Uterus (tissue), 4 donors: ENCODE data around the gene SLC22A23. TPM values are rescaled to one million over a fixed set of nuclear protein-coding genes. Genes with fewer than 3 reads are reported as not detected.
A peak's percentile ranks its signal among the peaks of the same experiment; 100 is the strongest.

Experiments used
- DNase-seq, 2 donors: peaks; one replicate each; pipeline ENCODE4 v3.0.0-alpha.2; 2019 to 2020
- H3K27ac ChIP-seq, 2 donors: fragments of 200-600 bp; sonication (generic); 1 replicate in 1 of 2; 2 replicates in 1 of 2; pipeline ENCODE4 v1.5.1; 2016 to 2018
- H3K27me3 ChIP-seq, 2 donors: fragments of 200-600 bp; sonication (generic); one replicate each; pipeline ENCODE4 v1.5.1; 2018 to 2019; ENCODE audit warnings: control low read depth in 1 of 2
- H3K36me3 ChIP-seq, 2 donors: fragments of 200-600 bp; sonication (generic); one replicate each; pipeline ENCODE4 v1.5.1; 2019; ENCODE audit warnings: control low read depth in 1 of 2
- H3K4me1 ChIP-seq, 2 donors: fragments of 200-600 bp; sonication (generic); one replicate each; pipeline ENCODE4 v1.5.1; 2018 to 2019; ENCODE audit warnings: control low read depth in 1 of 2
- H3K4me3 ChIP-seq, 2 donors: fragments of 200-600 bp; sonication (generic); 1 replicate in 1 of 2; 2 replicates in 1 of 2; pipeline ENCODE4 v1.5.1; 2018 to 2019; ENCODE audit warnings: mild to moderate bottlenecking in 1 of 2
- H3K9me3 ChIP-seq, 2 donors: fragments of 200-600 bp; sonication (generic); one replicate each; pipeline ENCODE4 v1.5.1; 2019; ENCODE audit warnings: control low read depth in 1 of 2
- POLR2A ChIP-seq, 2 donors: fragments of 450-650 bp; IDR thresholded peaks; one replicate each; pipeline ENCODE4 v1.6.1; 2016; ENCODE audit warnings: antibody characterized with exemption in 2 of 2, mild to moderate bottlenecking in 1 of 2, moderate library complexity in 1 of 2
- intact Hi-C: fragments of 100-400 bp; cut with DNase I; formaldehyde crosslinking; loops from one replicate; pipeline ENCODE4 v1.15.1; 2023; ENCODE audit warnings: low total_unique reads
- total RNA-seq, 4 donors: library from RNA; depleted of rRNA in 3 of 4; stranded (reverse); fragments of >200 nt in 3 of 4; gene quantifications; one replicate each; pipeline versions ENCODE4 v1.1.0 to v1.2.4, GENCODE V29; 2014 to 2023
- TF ChIP-seq, protein P1 (sequence below), 4 experiments: fragments of 200-600 bp in 2 of 4; fragments of 450-650 bp in 2 of 4; sonication (generic) in 2 of 4; IDR thresholded peaks; one replicate each; pipeline ENCODE4 v1.5.1; 2016 to 2019; ENCODE audit warnings: antibody characterized with exemption in 4 of 4, mild to moderate bottlenecking in 2 of 4, moderate library complexity in 1 of 4
- donor health status: DM: yes; HTN: yes; CAD: no.

The SLC22A23 gene
- total RNA-seq, 4 donors from 2014 or later = 5.4 to 27.6 (median 9.7) TPM

DNA sequence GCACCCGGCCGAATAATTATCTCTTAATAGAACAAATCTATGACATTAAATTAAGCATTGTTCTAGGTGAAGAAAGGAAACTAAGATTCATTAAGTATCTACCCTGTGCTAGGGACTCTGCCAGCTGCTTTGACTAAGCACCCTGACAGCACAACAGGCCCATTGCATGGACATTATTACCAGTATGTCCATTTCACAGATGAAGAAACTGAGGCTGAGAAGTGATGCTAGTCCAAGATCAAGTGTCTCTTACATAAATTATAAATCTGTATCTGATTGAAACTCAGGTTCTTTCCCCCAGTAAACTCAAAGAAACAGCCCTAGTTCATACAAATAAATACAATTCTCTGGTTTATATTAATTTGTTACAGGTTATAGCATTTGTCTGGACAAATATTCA is 31.3 kb downstream of the SLC22A23 start:
- Histone ChIP-seq H3K27ac (no peak overlapping the region), H3K27me3 (no peaks in the 10 kb centered on the region), H3K36me3 (no peaks in the 10 kb centered on the region), H3K4me1 (peaks cover 0 to 6% of the 10 kb centered on the region in 2 donors), H3K9me3 (no peaks in the 10 kb centered on the region), H3K4me3 (no peak overlapping the region)
- TF ChIP-seq POLR2A (IDR thresholded peaks at IDR 0.05) = no peak
- TF ChIP-seq, protein P1, sequence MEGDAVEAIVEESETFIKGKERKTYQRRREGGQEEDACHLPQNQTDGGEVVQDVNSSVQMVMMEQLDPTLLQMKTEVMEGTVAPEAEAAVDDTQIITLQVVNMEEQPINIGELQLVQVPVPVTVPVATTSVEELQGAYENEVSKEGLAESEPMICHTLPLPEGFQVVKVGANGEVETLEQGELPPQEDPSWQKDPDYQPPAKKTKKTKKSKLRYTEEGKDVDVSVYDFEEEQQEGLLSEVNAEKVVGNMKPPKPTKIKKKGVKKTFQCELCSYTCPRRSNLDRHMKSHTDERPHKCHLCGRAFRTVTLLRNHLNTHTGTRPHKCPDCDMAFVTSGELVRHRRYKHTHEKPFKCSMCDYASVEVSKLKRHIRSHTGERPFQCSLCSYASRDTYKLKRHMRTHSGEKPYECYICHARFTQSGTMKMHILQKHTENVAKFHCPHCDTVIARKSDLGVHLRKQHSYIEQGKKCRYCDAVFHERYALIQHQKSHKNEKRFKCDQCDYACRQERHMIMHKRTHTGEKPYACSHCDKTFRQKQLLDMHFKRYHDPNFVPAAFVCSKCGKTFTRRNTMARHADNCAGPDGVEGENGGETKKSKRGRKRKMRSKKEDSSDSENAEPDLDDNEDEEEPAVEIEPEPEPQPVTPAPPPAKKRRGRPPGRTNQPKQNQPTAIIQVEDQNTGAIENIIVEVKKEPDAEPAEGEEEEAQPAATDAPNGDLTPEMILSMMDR (IDR thresholded peaks at IDR 0.05) = no peak
- DNase-seq = no peak
- intact Hi-C loops = no loop called here

DNA sequence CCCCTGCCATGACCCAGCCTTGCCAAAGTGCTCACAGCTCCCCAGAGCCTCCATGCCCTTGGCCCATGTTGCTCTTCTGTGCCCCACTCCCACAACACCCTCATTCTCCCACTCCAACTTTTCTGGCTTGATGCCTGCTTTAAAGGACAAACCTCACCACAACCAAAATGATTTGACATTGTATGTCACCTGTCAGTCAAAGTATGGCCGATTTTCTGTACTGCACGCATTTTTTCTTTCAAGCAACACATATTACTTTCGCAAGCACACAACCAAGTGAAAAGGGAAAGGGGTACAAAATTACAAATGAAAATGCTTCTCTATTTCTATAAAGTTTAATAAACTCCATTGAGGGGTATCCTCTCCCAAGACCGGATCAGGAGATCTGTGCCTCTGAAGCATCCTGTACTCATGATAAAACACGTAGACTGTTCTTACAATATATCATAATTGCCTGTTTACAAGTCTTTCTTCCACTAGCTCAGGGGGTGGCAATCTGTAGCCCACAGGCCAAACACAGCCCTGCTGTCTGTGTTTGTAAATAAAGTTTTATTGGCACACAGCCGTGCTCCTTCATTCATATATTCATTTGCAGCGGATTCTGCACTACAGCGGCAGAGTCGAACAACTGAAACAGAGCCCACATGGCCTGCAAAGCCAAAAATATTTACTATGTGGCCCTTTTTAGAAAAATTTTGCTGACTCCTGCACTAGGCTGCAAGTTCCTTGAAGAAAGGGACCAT is 32.5 kb downstream of the SLC22A23 start:
- DNase-seq = no peak
- H3K9me3 ChIP-seq = no peaks in the 10 kb centered on the region
- TF ChIP-seq, protein P1 (IDR thresholded peaks at IDR 0.05) = no peak
- TF ChIP-seq POLR2A (IDR thresholded peaks at IDR 0.05) = no peak
- H3K27ac ChIP-seq = no peak overlapping the region
- no peak overlapping the region for H3K4me3 ChIP-seq
- intact Hi-C loops = no loop called here
- H3K36me3 ChIP-seq = no peaks in the 10 kb centered on the region
- H3K27me3 ChIP-seq = no peaks in the 10 kb centered on the region
- H3K4me1 ChIP-seq = peaks cover 0 to 6% of the 10 kb centered on the region in 2 donors

DNA sequence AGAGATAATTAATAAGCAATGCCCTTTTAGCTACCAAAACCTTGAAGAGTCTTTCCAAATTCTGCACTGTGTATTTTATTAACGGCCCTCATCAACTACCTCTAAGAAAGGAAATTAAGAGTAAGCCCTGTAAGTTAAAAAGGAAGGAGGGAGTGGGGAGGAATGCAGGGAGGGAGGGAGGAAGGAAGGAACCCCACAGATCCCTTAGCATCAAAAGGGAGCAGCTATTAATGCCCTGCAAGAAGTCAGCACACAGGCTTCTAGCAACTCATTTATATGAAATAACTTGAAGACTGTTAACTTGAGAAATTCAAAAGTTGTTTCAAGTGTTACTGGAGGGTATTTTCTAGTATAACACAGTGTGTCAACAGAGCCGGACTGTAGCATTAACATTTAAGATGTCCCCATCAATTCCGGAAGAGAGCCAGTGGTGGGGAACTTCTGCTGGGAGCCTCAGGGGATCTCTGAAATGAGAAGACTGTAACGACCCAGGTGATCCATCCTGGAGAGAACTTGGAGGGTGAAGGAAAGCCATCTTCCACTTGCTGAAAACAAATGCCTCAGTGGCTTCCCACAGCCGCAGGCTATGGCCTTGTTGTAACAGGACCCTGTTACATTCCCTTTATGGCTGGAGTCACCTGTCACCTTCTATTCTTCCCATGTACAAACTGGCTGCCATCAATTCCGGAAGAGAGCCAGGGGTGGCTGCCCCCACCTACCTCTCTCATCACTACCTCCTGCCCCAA is 33.2 kb downstream of the SLC22A23 start:
- DNase-seq = no peak
- TF ChIP-seq POLR2A (IDR thresholded peaks at IDR 0.05) = no peak
- intact Hi-C loops = no loop called here
- no peaks in the 10 kb centered on the region for H3K36me3 ChIP-seq
- H3K4me3 ChIP-seq = no peak overlapping the region
- H3K9me3 ChIP-seq = no peaks in the 10 kb centered on the region
- no peaks in the 10 kb centered on the region for H3K27me3 ChIP-seq
- no peak overlapping the region for H3K27ac ChIP-seq
- H3K4me1 ChIP-seq = peaks cover 0 to 6% of the 10 kb centered on the region in 2 donors

DNA sequence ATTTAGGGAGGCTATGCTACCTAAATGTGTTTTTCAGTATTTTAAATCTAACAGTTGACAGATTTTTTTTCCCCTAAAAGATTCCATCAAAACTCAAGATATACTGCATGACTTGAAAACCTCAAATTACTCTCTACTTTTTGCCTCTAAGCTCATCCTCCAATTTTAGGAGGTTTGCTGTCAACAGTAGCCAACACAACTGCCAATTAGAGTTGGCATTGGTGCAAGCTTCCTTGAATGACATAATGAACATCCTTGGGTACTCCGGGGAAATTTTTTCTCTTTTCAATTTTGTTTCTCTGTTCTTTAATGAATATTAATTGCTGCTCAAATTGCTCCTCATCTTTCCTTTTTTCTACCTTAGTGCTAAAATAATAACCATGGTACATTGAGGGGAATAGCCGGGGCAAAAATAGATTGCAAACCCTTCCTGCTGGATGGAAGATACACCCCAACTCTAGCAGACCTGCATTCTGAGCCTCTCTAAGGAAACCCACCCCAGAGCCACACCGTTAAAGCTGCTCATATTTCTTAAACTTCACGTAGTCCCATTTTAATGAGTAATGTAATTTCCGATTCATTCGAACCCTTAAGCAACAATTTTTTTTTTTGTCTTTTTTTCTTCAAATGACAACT is 34.3 kb downstream of the SLC22A23 start:
- Histone ChIP-seq H3K27me3 (no peaks in the 10 kb centered on the region), H3K36me3 (no peaks in the 10 kb centered on the region), H3K9me3 (no peaks in the 10 kb centered on the region), H3K27ac (no peak overlapping the region), H3K4me3 (no peak overlapping the region), H3K4me1 (peaks cover 0 to 6% of the 10 kb centered on the region in 2 donors)
- TF ChIP-seq, protein P1 (IDR thresholded peaks at IDR 0.05) = no peak
- TF ChIP-seq POLR2A (IDR thresholded peaks at IDR 0.05) = no peak
- no peak for DNase-seq
- intact Hi-C loops = no loop called here

DNA sequence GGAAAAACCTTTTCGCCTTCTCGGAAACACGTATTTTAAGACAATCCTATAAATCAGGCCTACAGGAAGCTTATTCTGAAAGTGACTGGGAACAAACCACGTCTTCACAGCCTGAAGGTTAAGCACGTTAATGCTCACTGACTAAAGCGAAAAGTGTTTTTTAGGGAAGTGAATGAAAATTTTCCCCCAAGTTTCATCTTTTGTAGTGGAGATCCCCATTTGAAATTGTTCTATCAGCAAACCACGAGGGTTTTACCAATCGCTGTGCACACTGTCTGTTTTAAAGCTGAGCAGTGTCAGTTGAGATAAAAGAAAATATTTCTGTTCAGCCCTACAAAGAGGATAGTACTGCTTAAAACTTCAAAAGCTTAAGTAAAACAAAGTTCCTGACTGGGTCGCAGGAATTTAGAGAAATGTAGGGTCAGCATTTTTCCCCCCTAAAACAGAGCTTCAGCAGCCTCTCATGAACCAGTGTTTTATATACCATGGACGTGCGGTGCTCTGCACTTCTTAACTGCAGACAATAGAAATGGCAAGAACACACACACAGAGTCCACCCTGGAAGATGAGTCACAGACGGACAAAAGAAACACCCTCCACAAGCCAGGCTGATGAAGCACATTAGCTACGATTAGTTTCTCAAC is 34.9 kb downstream of the SLC22A23 start:
- H3K27me3 ChIP-seq = no peaks in the 10 kb centered on the region
- no peaks in the 10 kb centered on the region for H3K36me3 ChIP-seq
- DNase-seq = peak in 1 of 2 donors; percentile 36
- TF ChIP-seq, protein P1 (IDR thresholded peaks at IDR 0.05) = no peak
- TF ChIP-seq POLR2A (IDR thresholded peaks at IDR 0.05) = no peak
- H3K27ac ChIP-seq = no peak overlapping the region
- no peak overlapping the region for H3K4me3 ChIP-seq
- H3K9me3 ChIP-seq = no peaks in the 10 kb centered on the region
- intact Hi-C loops = no loop called here
- H3K4me1 ChIP-seq = no peaks in the 10 kb centered on the region
